GM12878 (cell line): ENCODE measurements around the gene PCTP. TPM values are rescaled to one million over a fixed set of nuclear protein-coding genes. Genes with fewer than 3 reads are reported as not detected.

Source experiments
- ASH2L ChIP-seq: fragments of 300-600, 200-600 bp; sonication (generic); IDR thresholded peaks from 2 replicates; pipeline ENCODE4 v1.6.1; 2017; ENCODE audit warnings: low read depth, mild to moderate bottlenecking, borderline replicate concordance
- BACH1 ChIP-seq: fragments of 450-650 bp; IDR thresholded peaks from 2 replicates; pipeline ENCODE4 v1.6.1; 2017; ENCODE audit warnings: mild to moderate bottlenecking, borderline replicate concordance
- CREB1 ChIP-seq: IDR thresholded peaks from 2 replicates; pipeline ENCODE4 v1.6.1; 2012; ENCODE audit warnings: low read depth, mild to moderate bottlenecking, inconsistent platforms
- CUX1 ChIP-seq: IDR thresholded peaks from 2 replicates; pipeline ENCODE4 v1.6.1; 2012; ENCODE audit warnings: improper control_type of control experiment, low read depth, low read length; ENCODE audit not compliant: insufficient replicate concordance
- IRF4 ChIP-seq: IDR thresholded peaks from 2 replicates; pipeline ENCODE4 v1.6.1; 2011; ENCODE audit warnings: low read depth, low read length
- LARP7 ChIP-seq: fragments of 450-650 bp; IDR thresholded peaks from 2 replicates; pipeline ENCODE4 v1.6.1; 2017; ENCODE audit warnings: mild to moderate bottlenecking
- TCF7 ChIP-seq: IDR thresholded peaks from 2 replicates; pipeline ENCODE4 v1.6.1; 2014; ENCODE audit warnings: antibody characterized with exemption, borderline replicate concordance
- ZNF217 ChIP-seq: fragments of 450-650 bp; IDR thresholded peaks from 2 replicates; pipeline ENCODE4 v1.6.1; 2017; ENCODE audit warnings: antibody characterized with exemption, mild to moderate bottlenecking
- polyA plus RNA-seq, 11 experiments: library from polyadenylated mRNA; depleted of rRNA in 4 of 11; unstranded in 6 of 11; stranded (reverse) in 5 of 11; fragments of >200 nt; fragmentation: Nextera tagmentation in 4 of 11; fragmentation: Illumina TruSeq in 1 of 11; extraction: Ambion mirVana in 4 of 11; extraction: Trizol in 1 of 11; gene quantifications; 1 replicate in 1 of 11; 2 replicates in 10 of 11; pipeline versions ENCODE4 v1.2.1 to v1.2.3, GENCODE V29; 2011 to 2016; ENCODE audit warnings: inconsistent platforms in 2 of 11, missing spikeins in 2 of 11, low read depth in 1 of 11
- total RNA-seq, 4 experiments: library from RNA; depleted of rRNA in 3 of 4; stranded (reverse); fragments of >200 nt in 3 of 4; fragmentation: Illumina TruSeq in 1 of 4; extraction: Trizol in 1 of 4; gene quantifications; 2 replicates each; pipeline versions ENCODE4 v1.2.1 to v1.2.3, GENCODE V29; 2013 to 2021

Gene PCTP
- total and polyA plus RNA-seq, 10 of the 15 experiments (the other 5 are each of a cell fraction or from before 2014, with no cell fraction given), result 1.4 to 26.8 (median 3.7) TPM

GRCh38 chr17:55749985-55750384, 866 bp upstream of the PCTP start (continued):
- TF ChIP-seq IRF4 (no peak), BACH1 (no peak), LARP7 (no peak), CUX1 (no peak), ASH2L (no peak), TCF7 (no peak), ZNF217 (no peak), CREB1 (no peak)
